CD4-positive, alpha-beta T cell treated with Interleukin-4 for 4 hours (primary cell): ENCODE measurements around the gene SYK.
A peak's percentile ranks its signal among the peaks of the same experiment; 100 is the strongest.
"Not testable (repeated sequence)": the region's sequence is repeated elsewhere in the genome, so short reads cannot be mapped to it uniquely, and the experiment has no call there.

Experiments
- DNase-seq: peaks from one replicate; pipeline ENCODE4 v3.0.0-alpha.2; 2020

The SYK gene

DNA sequence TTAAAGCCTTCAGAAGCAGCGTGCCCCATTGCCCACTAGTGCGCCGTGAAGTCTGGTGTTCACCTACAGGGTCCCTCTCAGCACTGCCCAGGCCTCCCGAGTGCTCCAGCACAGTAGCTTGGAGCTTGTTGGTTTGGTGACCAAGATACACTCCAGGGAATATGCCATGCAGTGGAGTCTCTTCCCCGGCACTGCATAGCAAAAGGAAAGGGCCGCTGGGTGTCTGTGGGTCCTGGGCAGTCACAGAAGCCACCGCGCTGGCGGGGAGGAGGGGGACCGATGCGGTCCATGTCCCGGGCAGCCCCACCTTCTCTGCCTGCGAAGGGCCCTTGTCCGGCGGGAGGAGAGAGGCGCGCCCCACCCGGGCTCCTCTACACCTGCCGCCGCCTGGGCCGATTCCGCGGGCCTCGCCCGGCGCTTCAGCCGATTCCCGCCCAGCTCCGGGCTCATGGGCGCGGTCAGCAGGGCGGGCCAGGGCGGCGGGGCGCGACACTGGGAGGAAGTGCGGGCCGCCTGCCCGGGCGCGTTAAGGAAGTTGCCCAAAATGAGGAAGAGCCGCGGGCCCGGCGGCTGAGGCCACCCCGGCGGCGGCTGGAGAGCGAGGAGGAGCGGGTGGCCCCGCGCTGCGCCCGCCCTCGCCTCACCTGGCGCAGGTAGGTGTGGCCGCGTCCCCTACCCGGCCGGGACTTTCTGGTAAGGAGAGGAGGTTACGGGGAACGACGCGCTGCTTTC lies at the start of gene SYK:
SYK (plus strand) TSS at position 579 of the 732 bp plus-strand sequence. CDS start 42,080 bp downstream, outside the sequence.
- no peak for DNase-seq

GRCh38 chr9:90755514-90756371 lies 45.9 kb upstream of the SYK start:
- peak; percentile 41 for DNase-seq

DNA sequence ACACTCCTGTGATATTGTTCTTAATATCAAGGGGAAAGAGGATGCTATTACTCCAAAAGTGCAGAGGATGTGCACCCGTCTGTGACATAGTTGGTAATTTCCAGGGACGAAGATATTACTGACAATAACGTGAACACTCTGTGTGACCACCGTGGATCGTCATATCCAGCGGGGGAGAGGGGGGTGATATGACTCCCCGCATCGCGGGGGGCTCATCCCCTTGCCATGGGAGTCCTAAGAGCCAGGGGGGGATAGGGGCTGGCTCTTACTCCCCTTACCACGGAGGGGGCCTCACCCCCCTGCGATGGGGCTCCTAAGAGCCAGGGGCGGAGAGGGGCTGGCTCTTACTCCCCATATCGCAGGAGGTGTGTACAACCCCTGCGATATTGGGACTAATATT lies 41.0 kb upstream of the SYK start:
- DNase-seq: not testable (repeated sequence)

DNA sequence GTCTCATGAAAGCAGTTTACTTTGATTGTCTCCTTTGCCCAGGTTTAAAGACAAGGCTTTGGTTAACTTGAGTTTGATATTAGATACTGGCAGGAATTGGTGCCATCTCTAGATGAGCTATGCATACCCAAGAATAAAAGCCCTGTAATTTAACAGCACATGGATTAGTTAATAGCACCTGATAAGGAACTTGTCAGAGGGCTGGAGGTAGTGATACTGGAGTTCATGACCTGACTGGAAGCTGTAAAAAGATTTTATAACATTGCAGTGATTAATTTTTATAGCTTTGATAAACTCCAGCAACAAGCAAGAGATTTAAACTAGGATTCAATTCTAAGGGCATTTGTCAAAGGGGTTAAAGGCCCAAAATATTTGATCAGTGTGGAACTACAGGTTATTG lies 34.9 kb upstream of the SYK start:
- no peak for DNase-seq

DNA sequence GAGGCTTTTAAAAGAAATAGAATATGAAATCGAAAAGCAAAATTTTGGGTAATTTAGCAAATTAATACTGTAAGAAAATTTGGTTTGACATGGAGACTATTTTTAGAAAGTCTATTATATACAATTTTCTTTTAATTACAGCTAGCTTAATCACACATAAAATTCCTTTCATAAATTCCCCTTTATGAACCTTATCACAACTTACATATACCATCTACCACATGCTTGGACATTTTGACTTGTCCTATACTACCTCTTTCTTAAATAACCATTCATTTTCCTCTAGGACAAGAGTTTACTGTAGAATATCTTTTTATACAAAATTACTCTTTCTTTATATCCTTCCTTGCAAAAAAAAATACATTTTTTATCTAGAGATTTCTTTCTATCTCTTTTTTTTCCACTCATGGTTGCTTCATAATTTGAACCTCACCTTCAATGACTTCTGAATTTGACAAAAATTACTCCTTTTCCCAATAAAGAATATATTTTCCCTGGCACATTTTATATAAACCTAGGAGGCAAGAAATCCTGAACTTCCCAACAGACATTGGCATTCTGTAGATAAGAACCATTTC lies 34.0 kb upstream of the SYK start:
- DNase-seq: no peak

- no peak for DNase-seq
Measured at GRCh38 chr9:90770182-90770738, 31.4 kb upstream of the SYK start.

- no peak for DNase-seq
Measured at GRCh38 chr9:90770927-90771326, 30.7 kb upstream of the SYK start.

- DNase-seq: no peak
Measured at GRCh38 chr9:90772386-90772785, 29.2 kb upstream of the SYK start.

DNA sequence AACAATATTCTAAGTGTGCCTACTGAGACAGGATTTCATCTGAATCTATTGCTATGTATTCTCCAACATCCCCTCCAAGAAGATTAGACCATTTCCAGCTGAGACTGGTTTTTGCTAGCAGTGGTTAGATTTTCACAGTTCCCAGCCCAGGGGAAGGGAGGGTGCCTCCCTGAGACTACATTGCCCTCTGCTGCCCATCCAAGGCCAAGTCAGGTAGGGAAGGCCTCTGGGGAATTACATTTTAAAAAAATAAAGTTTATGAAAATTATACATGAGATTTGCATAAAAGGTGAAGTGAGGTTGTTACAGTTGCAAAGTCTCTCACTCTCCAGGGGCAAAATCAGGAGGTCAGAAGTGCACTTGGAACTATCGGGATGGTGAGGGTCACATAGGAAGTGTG lies 28.0 kb upstream of the SYK start:
- DNase-seq: no peak

DNA sequence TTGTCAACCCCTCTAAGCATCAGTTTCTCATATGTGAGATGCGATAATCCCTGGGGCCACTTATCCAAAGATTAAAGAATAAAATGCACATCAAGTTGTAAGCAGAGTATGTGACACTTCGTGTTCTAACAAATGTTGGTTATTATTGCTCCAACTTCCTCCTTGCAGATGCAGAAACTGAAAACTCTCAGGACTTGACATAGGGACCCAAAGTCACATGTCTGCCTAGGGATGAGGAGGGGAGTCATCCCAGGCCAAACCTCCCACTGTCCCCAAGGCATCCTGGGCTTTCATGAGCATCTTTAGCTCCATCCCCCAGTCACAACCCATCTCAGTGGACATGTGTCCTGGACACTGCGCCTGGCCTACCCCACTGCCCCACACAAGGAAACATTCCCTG lies 27.5 kb upstream of the SYK start:
- DNase-seq: no peak

- no peak for DNase-seq
Measured at GRCh38 chr9:90774682-90775081, 26.9 kb upstream of the SYK start.

DNA sequence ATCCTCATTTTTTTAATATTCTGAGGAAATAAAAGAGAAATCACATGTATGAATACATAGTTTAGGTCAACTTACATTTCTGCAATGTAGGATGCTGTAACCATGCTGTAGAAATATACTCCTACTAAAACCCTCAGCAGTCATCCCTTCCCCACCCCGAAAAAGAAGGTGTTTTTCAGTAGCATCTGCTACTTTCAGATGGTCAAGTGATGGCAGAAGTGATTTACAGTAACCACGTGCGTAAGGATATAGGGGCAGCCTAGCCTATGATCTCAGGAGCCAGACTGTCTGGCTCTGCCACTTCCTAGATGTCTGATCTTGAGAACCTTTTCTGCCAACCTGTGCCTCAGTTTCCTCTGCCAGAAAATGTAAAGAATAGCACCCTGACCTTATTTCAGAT lies 26.0 kb upstream of the SYK start:
- DNase-seq: no peak

- DNase-seq: no peak
Measured at GRCh38 chr9:90778746-90779145, 22.9 kb upstream of the SYK start.

DNA sequence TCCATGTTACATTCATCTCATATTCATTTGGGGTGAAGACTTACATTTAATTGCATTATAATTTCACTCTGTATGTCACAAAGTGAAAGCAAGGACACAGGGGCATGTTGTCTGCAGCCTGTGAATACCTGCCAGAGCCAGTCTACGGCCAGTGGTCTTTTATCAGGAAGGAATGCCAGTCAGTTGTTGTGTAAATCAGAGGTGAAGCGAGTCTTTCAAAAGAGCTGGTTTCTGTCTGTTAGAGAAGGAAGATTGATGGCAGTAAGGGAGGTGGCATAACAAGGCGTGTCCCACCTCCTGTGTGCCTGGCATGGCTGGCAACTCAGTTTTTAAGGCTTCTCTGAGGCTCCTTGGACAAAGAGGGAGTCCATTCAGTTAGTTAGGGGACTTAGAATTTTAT lies 18.1 kb upstream of the SYK start:
- DNase-seq: no peak

GRCh38 chr9:90783964-90784363 lies 17.7 kb upstream of the SYK start:
- DNase-seq: no peak

DNA sequence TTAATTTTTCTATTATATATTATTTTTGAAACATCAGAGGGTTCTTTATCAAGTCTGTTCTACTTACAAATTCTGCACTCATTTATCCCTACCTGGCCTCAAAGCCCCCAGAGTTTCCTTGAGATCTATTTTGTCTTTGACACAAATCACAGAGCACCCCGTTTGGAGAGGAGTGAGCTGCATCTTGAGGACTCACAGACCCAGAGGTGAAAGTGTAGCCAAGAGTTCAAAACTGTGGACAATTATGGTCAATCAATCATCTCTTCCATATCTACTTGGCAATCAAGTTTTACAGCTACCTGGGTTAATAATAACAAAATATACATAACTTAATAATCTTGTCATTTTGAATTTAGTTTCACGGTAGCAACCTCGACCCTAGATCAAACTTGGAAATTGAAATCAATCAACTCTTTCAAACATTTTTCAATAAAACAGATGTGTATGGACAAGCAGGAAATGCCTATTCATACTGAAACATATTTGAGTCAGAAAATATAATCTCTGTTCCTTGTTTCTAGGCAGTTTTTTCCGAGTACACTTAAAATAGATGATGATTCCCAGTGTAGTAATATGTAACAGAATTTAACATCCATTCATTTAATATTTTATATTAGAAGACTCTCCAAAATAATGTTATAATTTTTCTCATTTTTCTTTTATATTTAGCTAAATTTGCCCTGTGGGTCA lies 13.7 kb upstream of the SYK start:
- DNase-seq: no peak

- DNase-seq: not testable (repeated sequence)
Measured at GRCh38 chr9:90788527-90788926, 13.1 kb upstream of the SYK start.

GRCh38 chr9:90789408-90789807 lies 12.2 kb upstream of the SYK start:
- DNase-seq: no peak

DNA sequence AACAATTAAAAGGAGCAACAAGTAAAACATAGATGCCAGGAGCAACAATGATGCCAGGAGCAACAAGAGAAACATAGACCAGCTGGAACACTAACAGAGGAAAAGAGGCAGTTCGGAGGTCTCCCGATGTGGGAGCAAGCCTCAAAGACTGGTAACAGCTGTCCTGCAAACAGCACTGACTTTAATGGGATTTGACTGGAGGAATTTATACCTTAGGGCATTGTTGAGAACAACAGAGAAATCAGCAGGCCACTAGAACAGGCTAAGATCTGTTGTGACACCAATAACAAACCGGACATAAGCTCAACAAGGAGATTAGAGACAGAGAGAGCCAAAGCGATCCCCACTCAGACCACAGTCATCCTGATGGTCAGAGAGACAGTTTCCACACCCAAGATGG lies 11.8 kb upstream of the SYK start:
- DNase-seq: no peak

- not testable (repeated sequence) for DNase-seq
Measured at GRCh38 chr9:90793024-90793423, 8.6 kb upstream of the SYK start.

GRCh38 chr9:90793729-90794128 lies 7.9 kb upstream of the SYK start:
- no peak for DNase-seq

DNA sequence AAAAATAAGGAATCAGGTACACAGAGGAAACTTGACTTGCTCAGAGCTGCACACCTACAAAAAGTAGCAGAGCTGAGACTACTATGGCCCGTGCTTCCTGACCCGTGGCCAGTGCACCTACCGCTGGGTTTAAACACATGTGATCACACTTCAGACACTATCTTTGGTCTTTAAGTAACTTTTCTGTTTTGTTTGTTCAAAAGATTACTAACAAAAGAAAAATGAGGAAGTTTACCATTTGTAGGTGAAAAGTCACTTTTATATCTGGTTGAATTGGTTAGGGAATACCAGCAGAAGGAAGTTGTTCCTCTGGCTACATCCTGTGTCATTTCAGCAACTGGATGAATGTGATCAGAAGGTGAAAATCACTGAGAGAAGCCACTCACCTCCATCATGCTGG lies 6.5 kb upstream of the SYK start:
- no peak for DNase-seq

DNA sequence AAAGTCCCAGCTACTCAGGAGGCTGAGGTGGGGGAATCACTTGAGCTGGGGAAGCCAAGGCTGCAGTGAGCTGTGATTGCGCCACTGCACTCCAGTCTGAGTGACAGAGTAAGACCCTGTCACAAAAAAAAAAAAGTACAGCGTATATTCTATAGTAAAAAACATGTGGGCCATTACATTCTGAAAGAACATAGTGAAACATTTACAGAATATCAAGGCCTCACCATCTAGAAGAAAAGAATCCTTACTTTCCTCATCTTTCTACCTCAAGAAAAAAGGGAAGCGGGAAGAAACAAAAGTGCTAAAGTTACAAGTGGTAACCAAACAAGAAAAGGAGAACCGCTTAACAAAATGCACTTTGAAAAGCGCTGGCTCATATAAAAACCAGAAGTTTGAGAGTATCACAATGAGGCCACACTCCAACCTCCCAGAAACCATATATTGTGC lies 5.7 kb upstream of the SYK start:
- no peak for DNase-seq
